ENCODE measurements around the gene TNPO3. TPM values are rescaled to one million over a fixed set of nuclear protein-coding genes. Genes with fewer than 3 reads are reported as not detected.

TNPO3 gene
- total RNA-seq, 3 donors from 2014 or later: 36.4 to 42.7 (median 36.6) TPM

GRCh38 chr7:129017264-129017663, 37.6 kb downstream of the TNPO3 start:
- intact Hi-C loops (cut with DNase I; ENCODE audit: low total_unique reads): no loop called here

GRCh38 chr7:129014501-129015101, 40.3 kb downstream of the TNPO3 start:
- intact Hi-C loops (cut with DNase I; ENCODE audit: low total_unique reads): no loop called here
- Histone ChIP-seq H3K9me3 (no peaks in the 10 kb centered on the region), H3K4me3 (no peak overlapping the region), H3K27me3 (no peaks in the 10 kb centered on the region), H3K36me3 (peaks cover 13% of the 10 kb centered on the region), H3K27ac (no peak overlapping the region), H3K4me1 (no peaks in the 10 kb centered on the region)
- TF ChIP-seq POLR2A (IDR thresholded peaks at IDR 0.05) (no peak), CTCF (IDR thresholded peaks at IDR 0.05) (no peak), POLR2AphosphoS5 (IDR thresholded peaks at IDR 0.05) (no peak)
- DNase-seq (ENCODE audit: low spot score in 2 of 2): no peak

More at GRCh38 chr7:129017264-129017663, 37.6 kb downstream of the TNPO3 start:
- H3K4me3 ChIP-seq: no peak overlapping the region
- H3K27ac ChIP-seq: no peak overlapping the region
- no peaks in the 10 kb centered on the region for H3K4me1 ChIP-seq
- H3K9me3 ChIP-seq: no peaks in the 10 kb centered on the region
- H3K36me3 ChIP-seq: peaks cover 13% of the 10 kb centered on the region
- H3K27me3 ChIP-seq: no peaks in the 10 kb centered on the region
- no peak for TF ChIP-seq POLR2A (IDR thresholded peaks at IDR 0.05)
- TF ChIP-seq CTCF (IDR thresholded peaks at IDR 0.05): no peak
- no peak for TF ChIP-seq POLR2AphosphoS5 (IDR thresholded peaks at IDR 0.05)
- no peak for DNase-seq (ENCODE audit: low spot score in 2 of 2)

- Histone ChIP-seq H3K4me3 (no peak overlapping the region), H3K27me3 (no peaks in the 10 kb centered on the region), H3K36me3 (peaks cover 13% of the 10 kb centered on the region), H3K4me1 (no peaks in the 10 kb centered on the region), H3K27ac (no peak overlapping the region), H3K9me3 (no peaks in the 10 kb centered on the region)
- no peak for DNase-seq (ENCODE audit: low spot score in 2 of 2)
- no peak for TF ChIP-seq POLR2AphosphoS5 (IDR thresholded peaks at IDR 0.05)
- TF ChIP-seq CTCF (IDR thresholded peaks at IDR 0.05): no peak
- TF ChIP-seq POLR2A (IDR thresholded peaks at IDR 0.05): no peak
- intact Hi-C loops (cut with DNase I; ENCODE audit: low total_unique reads): no loop called here
Measured at GRCh38 chr7:129013048-129013724, 41.7 kb downstream of the TNPO3 start.

GRCh38 chr7:129012641-129013040, 42.3 kb downstream of the TNPO3 start:
- H3K36me3 ChIP-seq: peaks cover 13% of the 10 kb centered on the region
- H3K27ac ChIP-seq: no peak overlapping the region
- TF ChIP-seq POLR2AphosphoS5 (IDR thresholded peaks at IDR 0.05) (no peak), CTCF (IDR thresholded peaks at IDR 0.05) (no peak), POLR2A (IDR thresholded peaks at IDR 0.05) (no peak)
- H3K27me3 ChIP-seq: no peaks in the 10 kb centered on the region
- intact Hi-C loops (cut with DNase I; ENCODE audit: low total_unique reads): no loop called here
- H3K4me1 ChIP-seq: no peaks in the 10 kb centered on the region
- DNase-seq (ENCODE audit: low spot score in 2 of 2): no peak
- no peak overlapping the region for H3K4me3 ChIP-seq
- no peaks in the 10 kb centered on the region for H3K9me3 ChIP-seq

GRCh38 chr7:129010075-129010474, 44.8 kb downstream of the TNPO3 start:
- Histone ChIP-seq H3K4me3 (no peak overlapping the region), H3K27ac (no peak overlapping the region), H3K36me3 (peaks cover 13% of the 10 kb centered on the region), H3K27me3 (no peaks in the 10 kb centered on the region), H3K9me3 (no peaks in the 10 kb centered on the region), H3K4me1 (no peaks in the 10 kb centered on the region)
- no peak for TF ChIP-seq POLR2AphosphoS5 (IDR thresholded peaks at IDR 0.05)
- no peak for TF ChIP-seq CTCF (IDR thresholded peaks at IDR 0.05)
- TF ChIP-seq POLR2A (IDR thresholded peaks at IDR 0.05): no peak
- no peak for DNase-seq (ENCODE audit: low spot score in 2 of 2)
- intact Hi-C loops (cut with DNase I; ENCODE audit: low total_unique reads): no loop called here

Measured in breast epithelium (tissue), 4 donors.